IMR-90 (cell line): ENCODE results near the gene SPPL3.

Experiments
- BHLHE40 ChIP-seq: fragments of 150-350 bp; IDR thresholded peaks from 2 replicates; pipeline ENCODE4 v1.6.1; 2016; ENCODE audit warnings: mild to moderate bottlenecking, low read depth, low read length
- CEBPB ChIP-seq: IDR thresholded peaks from 2 replicates; pipeline ENCODE4 v1.6.1; 2012; ENCODE audit warnings: low read depth, low read length, improper control_type of control experiment
- MAFK ChIP-seq: IDR thresholded peaks from 2 replicates; pipeline ENCODE4 v1.6.1; 2012; ENCODE audit warnings: low read depth, low read length, improper control_type of control experiment
- MAZ ChIP-seq: IDR thresholded peaks from 2 replicates; pipeline ENCODE4 v1.6.1; 2012; ENCODE audit warnings: low read depth, mild to moderate bottlenecking, low read length, improper control_type of control experiment, moderate library complexity, borderline replicate concordance
- POLR2A ChIP-seq: IDR thresholded peaks from 2 replicates; pipeline ENCODE4 v1.6.1; 2012; ENCODE audit warnings: mild to moderate bottlenecking, low read depth, low read length
- RAD21 ChIP-seq: IDR thresholded peaks from 2 replicates; pipeline ENCODE4 v1.6.1; 2012; ENCODE audit warnings: low read length, improper control_type of control experiment
- RCOR1 ChIP-seq: IDR thresholded peaks from 2 replicates; pipeline ENCODE4 v1.6.1; 2012; ENCODE audit warnings: mild to moderate bottlenecking, low read length, improper control_type of control experiment; ENCODE audit not compliant: insufficient replicate concordance
- RFX5 ChIP-seq: IDR thresholded peaks from 2 replicates; pipeline ENCODE4 v1.8.0; 2012; ENCODE audit warnings: low read depth, mild to moderate bottlenecking, low read length, moderate library complexity
- TF ChIP-seq, protein P1 (sequence below): conservative IDR thresholded peaks from 2 replicates; pipeline ENCODE4 v1.5.1; 2012; ENCODE audit warnings: mild to moderate bottlenecking, low read depth, low read length, improper control_type of control experiment
- TF ChIP-seq, protein P2 (sequence below): fragments of 150-350 bp; IDR thresholded peaks from 2 replicates; pipeline ENCODE4 v1.6.1; 2017; ENCODE audit warnings: mild to moderate bottlenecking, antibody characterized with exemption, low read length, low read depth

DNA sequence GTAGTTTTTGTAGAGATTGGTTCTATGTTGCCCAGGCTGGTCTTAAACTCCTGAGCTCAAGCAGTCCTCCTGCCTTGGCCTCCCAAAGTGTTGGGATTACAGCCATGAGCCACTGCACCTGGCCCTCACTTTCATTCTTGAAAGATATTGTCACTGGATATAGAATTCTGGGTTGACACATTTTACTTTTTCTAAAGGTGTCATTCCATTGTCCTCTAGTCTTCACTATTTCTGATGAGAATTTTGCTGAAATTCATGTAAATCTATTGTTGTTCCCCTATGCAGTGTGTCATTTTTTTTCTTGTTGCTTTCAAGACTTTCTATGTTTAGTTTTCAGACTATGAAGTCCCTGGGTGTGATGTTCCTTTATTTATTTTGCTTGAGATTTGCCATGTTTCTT lies 149.4 kb downstream of the SPPL3 start:
- TF ChIP-seq, protein P1, sequence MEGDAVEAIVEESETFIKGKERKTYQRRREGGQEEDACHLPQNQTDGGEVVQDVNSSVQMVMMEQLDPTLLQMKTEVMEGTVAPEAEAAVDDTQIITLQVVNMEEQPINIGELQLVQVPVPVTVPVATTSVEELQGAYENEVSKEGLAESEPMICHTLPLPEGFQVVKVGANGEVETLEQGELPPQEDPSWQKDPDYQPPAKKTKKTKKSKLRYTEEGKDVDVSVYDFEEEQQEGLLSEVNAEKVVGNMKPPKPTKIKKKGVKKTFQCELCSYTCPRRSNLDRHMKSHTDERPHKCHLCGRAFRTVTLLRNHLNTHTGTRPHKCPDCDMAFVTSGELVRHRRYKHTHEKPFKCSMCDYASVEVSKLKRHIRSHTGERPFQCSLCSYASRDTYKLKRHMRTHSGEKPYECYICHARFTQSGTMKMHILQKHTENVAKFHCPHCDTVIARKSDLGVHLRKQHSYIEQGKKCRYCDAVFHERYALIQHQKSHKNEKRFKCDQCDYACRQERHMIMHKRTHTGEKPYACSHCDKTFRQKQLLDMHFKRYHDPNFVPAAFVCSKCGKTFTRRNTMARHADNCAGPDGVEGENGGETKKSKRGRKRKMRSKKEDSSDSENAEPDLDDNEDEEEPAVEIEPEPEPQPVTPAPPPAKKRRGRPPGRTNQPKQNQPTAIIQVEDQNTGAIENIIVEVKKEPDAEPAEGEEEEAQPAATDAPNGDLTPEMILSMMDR, result no peak
- TF ChIP-seq POLR2A (no peak), MAZ (no peak), MAFK (no peak), RCOR1 (no peak), RAD21 (no peak), RFX5 (no peak), CEBPB (no peak), BHLHE40 (no peak)
- TF ChIP-seq, protein P2, sequence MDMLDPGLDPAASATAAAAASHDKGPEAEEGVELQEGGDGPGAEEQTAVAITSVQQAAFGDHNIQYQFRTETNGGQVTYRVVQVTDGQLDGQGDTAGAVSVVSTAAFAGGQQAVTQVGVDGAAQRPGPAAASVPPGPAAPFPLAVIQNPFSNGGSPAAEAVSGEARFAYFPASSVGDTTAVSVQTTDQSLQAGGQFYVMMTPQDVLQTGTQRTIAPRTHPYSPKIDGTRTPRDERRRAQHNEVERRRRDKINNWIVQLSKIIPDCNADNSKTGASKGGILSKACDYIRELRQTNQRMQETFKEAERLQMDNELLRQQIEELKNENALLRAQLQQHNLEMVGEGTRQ, result no peak
